RWPE2 (cell line): Measurements from ENCODE around the gene FAAP20.

Experiments used
- ATAC-seq: fragments of 200-7000 bp; cut with Tn5 transposase; 3 replicates; pipeline ENCODE4 v1.9.1; 2021; ENCODE audit warnings: low read depth
- DNase-seq: peaks from one replicate; pipeline ENCODE4 v3.0.0-alpha.2; 2020; ENCODE audit warnings: low spot score
- H3K27ac ChIP-seq: fragments of 450-650 bp; 2 replicates; pipeline ENCODE4 v1.5.1; 2017; ENCODE audit warnings: mild to moderate bottlenecking; ENCODE audit not compliant: poor library complexity, severe bottlenecking
- H3K27me3 ChIP-seq: fragments of 250-450 bp; sonication (Bioruptor Pico); 2 replicates; pipeline ENCODE4 v1.5.1; 2021; ENCODE audit warnings: mild to moderate bottlenecking, moderate library complexity; ENCODE audit not compliant: insufficient read depth, poor library complexity, severe bottlenecking
- H3K36me3 ChIP-seq: fragments of 250-450 bp; sonication (Bioruptor Pico); 2 replicates; pipeline ENCODE4 v1.5.1; 2020; ENCODE audit warnings: low read depth, mild to moderate bottlenecking, moderate library complexity
- H3K4me1 ChIP-seq: fragments of 250-450 bp; sonication (Bioruptor Pico); 2 replicates; pipeline ENCODE4 v1.5.1; 2021; ENCODE audit warnings: mild to moderate bottlenecking, moderate library complexity; ENCODE audit not compliant: insufficient read depth, poor library complexity, severe bottlenecking
- H3K4me3 ChIP-seq: fragments of 250-450 bp; sonication (Bioruptor Pico); 2 replicates; pipeline ENCODE4 v1.5.1; 2021; ENCODE audit warnings: mild to moderate bottlenecking, moderate library complexity; ENCODE audit not compliant: severe bottlenecking
- H3K9me3 ChIP-seq: fragments of 250-450 bp; sonication (Bioruptor Pico); 2 replicates; pipeline ENCODE4 v1.5.1; 2021; ENCODE audit warnings: mild to moderate bottlenecking, moderate library complexity; ENCODE audit not compliant: severe bottlenecking
- TF ChIP-seq, protein P1 (sequence below): fragments of 450-650 bp; IDR thresholded peaks from one replicate; pipeline ENCODE4 v1.5.1; 2017; ENCODE audit warnings: mild to moderate bottlenecking, moderate library complexity; ENCODE audit not compliant: poor library complexity, severe bottlenecking

Gene FAAP20

GRCh38 chr1:2155147-2155598 lies 39.4 kb downstream of the FAAP20 start:
- no peak for DNase-seq
- Histone ChIP-seq H3K27ac (no peak overlapping the region), H3K4me1 (no peaks in the 10 kb centered on the region), H3K36me3 (peaks cover 27% of the 10 kb centered on the region), H3K9me3 (no peaks in the 10 kb centered on the region), H3K4me3 (no peak overlapping the region), H3K27me3 (no peaks in the 10 kb centered on the region)
- no peak for ATAC-seq
- TF ChIP-seq, protein P1, sequence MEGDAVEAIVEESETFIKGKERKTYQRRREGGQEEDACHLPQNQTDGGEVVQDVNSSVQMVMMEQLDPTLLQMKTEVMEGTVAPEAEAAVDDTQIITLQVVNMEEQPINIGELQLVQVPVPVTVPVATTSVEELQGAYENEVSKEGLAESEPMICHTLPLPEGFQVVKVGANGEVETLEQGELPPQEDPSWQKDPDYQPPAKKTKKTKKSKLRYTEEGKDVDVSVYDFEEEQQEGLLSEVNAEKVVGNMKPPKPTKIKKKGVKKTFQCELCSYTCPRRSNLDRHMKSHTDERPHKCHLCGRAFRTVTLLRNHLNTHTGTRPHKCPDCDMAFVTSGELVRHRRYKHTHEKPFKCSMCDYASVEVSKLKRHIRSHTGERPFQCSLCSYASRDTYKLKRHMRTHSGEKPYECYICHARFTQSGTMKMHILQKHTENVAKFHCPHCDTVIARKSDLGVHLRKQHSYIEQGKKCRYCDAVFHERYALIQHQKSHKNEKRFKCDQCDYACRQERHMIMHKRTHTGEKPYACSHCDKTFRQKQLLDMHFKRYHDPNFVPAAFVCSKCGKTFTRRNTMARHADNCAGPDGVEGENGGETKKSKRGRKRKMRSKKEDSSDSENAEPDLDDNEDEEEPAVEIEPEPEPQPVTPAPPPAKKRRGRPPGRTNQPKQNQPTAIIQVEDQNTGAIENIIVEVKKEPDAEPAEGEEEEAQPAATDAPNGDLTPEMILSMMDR: no peak

- ATAC-seq (no peak), DNase-seq (no peak)
- Histone ChIP-seq H3K27me3 (no peaks in the 10 kb centered on the region), H3K9me3 (no peaks in the 10 kb centered on the region), H3K4me1 (no peaks in the 10 kb centered on the region), H3K4me3 (no peak overlapping the region), H3K27ac (no peak overlapping the region), H3K36me3 (peaks cover 22% of the 10 kb centered on the region)
- TF ChIP-seq, protein P1: no peak
Measured at GRCh38 chr1:2154022-2154421, 40.5 kb downstream of the FAAP20 start.

DNA sequence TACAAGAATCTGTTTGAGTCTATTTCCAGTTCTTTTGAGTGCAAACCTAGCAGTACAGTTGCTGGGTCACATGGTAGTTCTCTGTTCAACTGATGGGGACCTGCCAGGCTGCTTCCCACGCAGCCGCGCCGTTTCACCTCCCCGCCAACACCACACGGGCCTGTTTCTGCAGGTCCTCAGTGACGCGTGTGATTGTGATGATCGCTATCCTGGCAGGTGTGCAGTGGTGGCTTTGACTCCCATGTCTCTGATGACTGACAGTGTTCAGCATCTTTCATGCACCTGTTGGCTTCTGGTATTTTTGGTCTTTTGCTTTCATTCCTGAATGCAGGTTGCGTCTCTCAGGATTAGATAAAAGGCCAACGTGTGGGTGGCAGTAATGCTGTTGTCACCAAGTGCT lies 41.6 kb downstream of the FAAP20 start:
- TF ChIP-seq, protein P1: no peak
- Histone ChIP-seq H3K9me3 (no peaks in the 10 kb centered on the region), H3K27me3 (no peaks in the 10 kb centered on the region), H3K27ac (no peak overlapping the region), H3K4me3 (no peak overlapping the region), H3K36me3 (peaks cover 24% of the 10 kb centered on the region), H3K4me1 (no peaks in the 10 kb centered on the region)
- DNase-seq (no peak), ATAC-seq (no peak)

DNA sequence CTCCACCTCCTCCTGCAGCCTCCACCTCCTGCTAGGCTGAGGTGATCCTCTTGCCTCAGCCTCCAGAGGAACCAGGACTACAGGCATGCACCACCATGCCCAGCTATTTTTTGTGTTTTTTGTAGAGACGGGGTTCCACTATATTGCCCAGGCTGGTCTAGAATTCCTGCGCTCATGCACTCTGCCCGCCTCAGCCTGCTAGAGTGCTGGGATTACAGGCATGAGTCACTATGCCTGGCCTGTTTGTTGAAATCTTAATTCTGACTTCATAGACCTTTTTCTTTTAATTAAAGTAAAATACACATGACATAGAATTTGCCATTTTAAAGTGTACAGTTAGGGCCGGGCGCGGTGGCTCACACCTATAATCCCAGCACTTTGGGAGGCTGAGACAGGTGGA lies 42.7 kb downstream of the FAAP20 start:
- H3K27me3 ChIP-seq: no peaks in the 10 kb centered on the region
- DNase-seq: no peak
- H3K4me1 ChIP-seq: no peaks in the 10 kb centered on the region
- peaks cover 24% of the 10 kb centered on the region for H3K36me3 ChIP-seq
- no peak overlapping the region for H3K27ac ChIP-seq
- no peaks in the 10 kb centered on the region for H3K9me3 ChIP-seq
- no peak for ATAC-seq
- no peak overlapping the region for H3K4me3 ChIP-seq
- TF ChIP-seq, protein P1: no peak

DNA sequence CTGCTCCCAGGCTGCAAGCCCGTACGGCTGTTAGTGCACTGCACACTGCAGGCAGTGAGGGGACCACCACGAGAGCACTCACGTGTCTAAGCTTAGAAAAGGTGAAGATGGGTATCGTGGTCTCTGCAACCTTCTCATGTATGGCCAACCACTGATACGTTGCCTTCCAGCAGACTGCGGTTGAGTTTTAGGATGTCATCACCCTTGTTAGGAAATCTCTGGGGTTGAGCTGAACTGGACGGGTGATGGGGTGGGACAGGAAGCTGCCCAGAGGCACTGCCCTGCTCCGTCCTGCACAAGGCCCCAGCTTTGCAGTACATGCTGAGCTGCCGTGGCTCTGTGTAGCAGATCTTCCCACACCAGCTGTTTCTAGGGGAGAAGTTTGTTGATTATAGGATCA lies 43.3 kb downstream of the FAAP20 start:
- no peaks in the 10 kb centered on the region for H3K27me3 ChIP-seq
- ATAC-seq (no peak), DNase-seq (no peak)
- H3K9me3 ChIP-seq: no peaks in the 10 kb centered on the region
- no peak overlapping the region for H3K27ac ChIP-seq
- TF ChIP-seq, protein P1: no peak
- peaks cover 23% of the 10 kb centered on the region for H3K36me3 ChIP-seq
- no peak overlapping the region for H3K4me3 ChIP-seq
- no peaks in the 10 kb centered on the region for H3K4me1 ChIP-seq
